ENCODE data around the gene PHF20. TPM values are rescaled to one million over a fixed set of nuclear protein-coding genes. Genes with fewer than 3 reads are reported as not detected.

The PHF20 gene
- total and polyA plus RNA-seq, 3 donors from 2014 or later = 59.8 to 108 (median 76.1) TPM

DNA sequence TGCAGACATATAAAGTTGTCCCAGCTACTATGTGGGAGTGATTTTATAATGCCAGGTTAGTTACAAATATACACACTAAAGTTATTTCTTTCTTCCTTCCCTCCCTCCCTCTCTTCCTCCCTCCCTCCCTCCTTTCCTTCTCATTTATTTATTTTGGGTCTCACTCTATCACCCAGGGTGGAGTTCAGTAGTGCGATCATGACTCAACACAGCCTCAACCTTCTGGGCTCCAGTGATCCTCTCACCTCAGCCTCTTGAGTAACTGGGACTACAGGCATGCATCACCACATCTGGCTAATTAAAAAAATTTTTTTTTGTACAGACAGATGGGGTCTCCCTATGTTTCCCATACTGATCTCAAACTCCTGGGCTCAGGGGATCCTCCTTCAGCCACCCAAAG, 59.2 kb downstream of the PHF20 start:
- DNase-seq = no peak
- WGBS, 2 donors = 92 to 100% methylated on average over 1 of the region's 1 CpG
- intact Hi-C loops (cut with DNase I; ENCODE audit: low total_unique reads) = no loop called here
- Histone ChIP-seq H3K27ac (no peak overlapping the region), H3K4me1 (no peaks in the 10 kb centered on the region), H3K36me3 (ENCODE audit: low read depth, missing control alignments) (no peaks in the 10 kb centered on the region), H3K27me3 (no peaks in the 10 kb centered on the region), H3K4me3 (no peak overlapping the region), H3K9me3 (no peaks in the 10 kb centered on the region)
- TF ChIP-seq POLR2A (IDR thresholded peaks at IDR 0.05) (no peak), CTCF (IDR thresholded peaks at IDR 0.05) (no peak)

DNA sequence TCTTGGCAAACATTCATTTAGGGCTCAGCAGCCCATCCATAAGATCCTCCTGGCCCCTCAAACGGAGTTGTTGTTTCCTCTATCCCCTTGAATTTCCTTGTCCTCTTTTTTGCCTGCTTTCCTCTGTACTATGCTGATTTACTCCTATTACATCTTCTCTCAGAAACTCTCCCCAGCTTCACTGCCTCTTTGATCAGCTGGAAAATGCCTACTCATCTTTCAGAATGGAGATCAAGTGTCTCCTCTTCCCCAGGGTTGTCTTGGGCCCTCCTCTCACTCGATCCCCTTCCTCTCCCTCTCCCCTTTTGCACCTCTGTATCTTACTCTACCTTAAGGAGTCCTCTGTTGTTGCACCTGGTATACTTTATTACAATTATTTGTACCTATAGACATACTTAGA, 60.2 kb downstream of the PHF20 start:
- Histone ChIP-seq H3K27me3 (no peaks in the 10 kb centered on the region), H3K9me3 (no peaks in the 10 kb centered on the region), H3K4me3 (no peak overlapping the region), H3K27ac (no peak overlapping the region), H3K4me1 (no peaks in the 10 kb centered on the region), H3K36me3 (ENCODE audit: low read depth, missing control alignments) (no peaks in the 10 kb centered on the region)
- intact Hi-C loops (cut with DNase I; ENCODE audit: low total_unique reads) = no loop called here
- TF ChIP-seq POLR2A (IDR thresholded peaks at IDR 0.05) (no peak), CTCF (IDR thresholded peaks at IDR 0.05) (no peak)
- no peak for DNase-seq
- 86 to 91% methylated on average over 2 of the region's 2 CpGs for WGBS, 2 donors

- TF ChIP-seq POLR2A (IDR thresholded peaks at IDR 0.05) (no peak), CTCF (IDR thresholded peaks at IDR 0.05) (no peak)
- H3K27ac ChIP-seq = no peak overlapping the region
- H3K4me3 ChIP-seq = no peak overlapping the region
- no peaks in the 10 kb centered on the region for H3K9me3 ChIP-seq
- no peaks in the 10 kb centered on the region for H3K27me3 ChIP-seq
- H3K36me3 ChIP-seq (ENCODE audit: low read depth, missing control alignments) = no peaks in the 10 kb centered on the region
- WGBS, 2 donors = 92 to 97% methylated on average over 1 of the region's 1 CpG
- intact Hi-C loops (cut with DNase I; ENCODE audit: low total_unique reads) = no loop called here
- H3K4me1 ChIP-seq = no peaks in the 10 kb centered on the region
- DNase-seq = no peak
Observed at GRCh38 chr20:35833241-35833640, 61.4 kb downstream of the PHF20 start.

DNA sequence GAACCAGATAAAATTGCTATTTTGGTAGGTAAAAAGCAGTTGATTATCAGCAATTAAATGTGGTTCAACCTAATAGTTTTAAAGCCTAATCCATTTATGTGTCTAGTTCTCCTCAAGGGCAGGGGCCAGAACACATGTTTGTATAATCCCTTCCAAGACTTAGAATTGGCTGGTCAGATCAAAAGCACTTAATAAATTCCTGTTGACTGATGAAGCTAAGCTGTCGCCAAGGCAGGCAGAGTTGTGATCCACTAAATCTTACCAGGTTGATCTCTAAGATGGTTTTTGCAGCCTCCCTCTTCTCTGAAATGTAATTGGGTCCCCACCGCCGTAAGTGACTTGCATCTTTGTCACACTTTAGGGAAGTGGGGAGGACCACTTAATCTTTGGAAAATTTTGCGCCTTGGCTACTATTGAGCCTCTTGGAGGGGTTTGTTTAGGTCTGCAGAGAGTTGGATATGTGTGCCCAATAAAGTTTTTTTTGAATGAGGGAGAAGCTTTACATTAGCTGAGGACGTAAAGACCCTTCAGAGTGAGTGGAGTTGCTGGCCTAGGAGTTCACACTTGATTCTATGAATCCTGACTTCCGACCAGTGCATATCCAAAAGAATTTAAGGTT, 65.9 kb downstream of the PHF20 start:
- H3K27ac ChIP-seq = no peak overlapping the region
- no peak for DNase-seq
- WGBS, 2 donors = 85 to 94% methylated on average over 6 of the region's 6 CpGs
- H3K27me3 ChIP-seq = no peaks in the 10 kb centered on the region
- H3K4me1 ChIP-seq = no peaks in the 10 kb centered on the region
- no peak for TF ChIP-seq CTCF (IDR thresholded peaks at IDR 0.05)
- TF ChIP-seq POLR2A (IDR thresholded peaks at IDR 0.05) = no peak
- intact Hi-C loops (cut with DNase I; ENCODE audit: low total_unique reads) = no loop called here
- H3K4me3 ChIP-seq = no peak overlapping the region
- no peaks in the 10 kb centered on the region for H3K36me3 ChIP-seq (ENCODE audit: low read depth, missing control alignments)
- H3K9me3 ChIP-seq = no peaks in the 10 kb centered on the region

GRCh38 chr20:35838205-35838604, 66.4 kb downstream of the PHF20 start:
- H3K9me3 ChIP-seq = no peaks in the 10 kb centered on the region
- H3K27me3 ChIP-seq = no peaks in the 10 kb centered on the region
- no peaks in the 10 kb centered on the region for H3K4me1 ChIP-seq
- H3K36me3 ChIP-seq (ENCODE audit: low read depth, missing control alignments) = no peaks in the 10 kb centered on the region
- intact Hi-C loops (cut with DNase I; ENCODE audit: low total_unique reads) = no loop called here
- DNase-seq = no peak
- WGBS, 2 donors = 94% methylated on average over 4 of the region's 4 CpGs
- no peak overlapping the region for H3K4me3 ChIP-seq
- TF ChIP-seq POLR2A (IDR thresholded peaks at IDR 0.05) = no peak
- H3K27ac ChIP-seq = no peak overlapping the region
